Measurements from ENCODE around the gene TMEM132C.

DNA sequence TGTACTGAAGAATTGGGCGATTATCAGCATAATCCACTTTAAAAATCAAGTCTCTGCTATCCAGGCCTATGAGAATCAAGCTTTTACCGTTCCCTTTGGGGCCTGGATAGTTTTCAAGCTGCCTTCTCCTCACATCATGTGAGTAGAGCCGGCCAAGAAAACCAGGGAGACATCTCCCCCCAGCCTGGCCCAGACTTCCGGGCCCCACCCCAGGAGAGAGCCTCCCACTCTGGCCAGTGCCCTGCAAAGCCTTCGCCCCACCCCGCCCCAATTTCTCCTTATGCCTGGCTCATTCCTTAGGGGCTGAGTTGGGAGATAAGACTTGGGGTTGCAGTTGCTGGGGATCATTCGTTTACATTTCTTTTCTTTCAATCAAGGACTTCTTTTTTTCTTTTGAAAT lies 1.4 kb upstream of the TMEM132C start:
- TF ChIP-seq, protein P1, sequence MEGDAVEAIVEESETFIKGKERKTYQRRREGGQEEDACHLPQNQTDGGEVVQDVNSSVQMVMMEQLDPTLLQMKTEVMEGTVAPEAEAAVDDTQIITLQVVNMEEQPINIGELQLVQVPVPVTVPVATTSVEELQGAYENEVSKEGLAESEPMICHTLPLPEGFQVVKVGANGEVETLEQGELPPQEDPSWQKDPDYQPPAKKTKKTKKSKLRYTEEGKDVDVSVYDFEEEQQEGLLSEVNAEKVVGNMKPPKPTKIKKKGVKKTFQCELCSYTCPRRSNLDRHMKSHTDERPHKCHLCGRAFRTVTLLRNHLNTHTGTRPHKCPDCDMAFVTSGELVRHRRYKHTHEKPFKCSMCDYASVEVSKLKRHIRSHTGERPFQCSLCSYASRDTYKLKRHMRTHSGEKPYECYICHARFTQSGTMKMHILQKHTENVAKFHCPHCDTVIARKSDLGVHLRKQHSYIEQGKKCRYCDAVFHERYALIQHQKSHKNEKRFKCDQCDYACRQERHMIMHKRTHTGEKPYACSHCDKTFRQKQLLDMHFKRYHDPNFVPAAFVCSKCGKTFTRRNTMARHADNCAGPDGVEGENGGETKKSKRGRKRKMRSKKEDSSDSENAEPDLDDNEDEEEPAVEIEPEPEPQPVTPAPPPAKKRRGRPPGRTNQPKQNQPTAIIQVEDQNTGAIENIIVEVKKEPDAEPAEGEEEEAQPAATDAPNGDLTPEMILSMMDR (conservative IDR thresholded peaks at IDR 0.05), result no peak
- no peak for TF ChIP-seq ZFX (IDR thresholded peaks at IDR 0.05)

Data from C4-2B (cell line).